SK-N-DZ (cell line): Measurements from ENCODE around the gene EFEMP1. TPM values are rescaled to one million over a fixed set of nuclear protein-coding genes. Genes with fewer than 3 reads are reported as not detected.
A peak's percentile ranks its signal among the peaks of the same experiment; 100 is the strongest.

ENCODE experiments used
- DNase-seq: peaks from one replicate; pipeline ENCODE4 v3.0.0-alpha.2; 2015; ENCODE audit warnings: low spot score
- polyA plus RNA-seq, 2 experiments: library from polyadenylated mRNA; depleted of rRNA; stranded (reverse); fragments of >200 nt; gene quantifications; 2 replicates each; pipeline ENCODE4 v1.2.3, GENCODE V29; 2014

Gene EFEMP1, protein sequence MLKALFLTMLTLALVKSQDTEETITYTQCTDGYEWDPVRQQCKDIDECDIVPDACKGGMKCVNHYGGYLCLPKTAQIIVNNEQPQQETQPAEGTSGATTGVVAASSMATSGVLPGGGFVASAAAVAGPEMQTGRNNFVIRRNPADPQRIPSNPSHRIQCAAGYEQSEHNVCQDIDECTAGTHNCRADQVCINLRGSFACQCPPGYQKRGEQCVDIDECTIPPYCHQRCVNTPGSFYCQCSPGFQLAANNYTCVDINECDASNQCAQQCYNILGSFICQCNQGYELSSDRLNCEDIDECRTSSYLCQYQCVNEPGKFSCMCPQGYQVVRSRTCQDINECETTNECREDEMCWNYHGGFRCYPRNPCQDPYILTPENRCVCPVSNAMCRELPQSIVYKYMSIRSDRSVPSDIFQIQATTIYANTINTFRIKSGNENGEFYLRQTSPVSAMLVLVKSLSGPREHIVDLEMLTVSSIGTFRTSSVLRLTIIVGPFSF
- polyA plus RNA-seq (2014; cell fraction: cytosol; rRNA removed): not detected in 2 replicates
- polyA plus RNA-seq (2014; cell fraction: nucleus; rRNA removed): not detected in 2 replicates

DNA sequence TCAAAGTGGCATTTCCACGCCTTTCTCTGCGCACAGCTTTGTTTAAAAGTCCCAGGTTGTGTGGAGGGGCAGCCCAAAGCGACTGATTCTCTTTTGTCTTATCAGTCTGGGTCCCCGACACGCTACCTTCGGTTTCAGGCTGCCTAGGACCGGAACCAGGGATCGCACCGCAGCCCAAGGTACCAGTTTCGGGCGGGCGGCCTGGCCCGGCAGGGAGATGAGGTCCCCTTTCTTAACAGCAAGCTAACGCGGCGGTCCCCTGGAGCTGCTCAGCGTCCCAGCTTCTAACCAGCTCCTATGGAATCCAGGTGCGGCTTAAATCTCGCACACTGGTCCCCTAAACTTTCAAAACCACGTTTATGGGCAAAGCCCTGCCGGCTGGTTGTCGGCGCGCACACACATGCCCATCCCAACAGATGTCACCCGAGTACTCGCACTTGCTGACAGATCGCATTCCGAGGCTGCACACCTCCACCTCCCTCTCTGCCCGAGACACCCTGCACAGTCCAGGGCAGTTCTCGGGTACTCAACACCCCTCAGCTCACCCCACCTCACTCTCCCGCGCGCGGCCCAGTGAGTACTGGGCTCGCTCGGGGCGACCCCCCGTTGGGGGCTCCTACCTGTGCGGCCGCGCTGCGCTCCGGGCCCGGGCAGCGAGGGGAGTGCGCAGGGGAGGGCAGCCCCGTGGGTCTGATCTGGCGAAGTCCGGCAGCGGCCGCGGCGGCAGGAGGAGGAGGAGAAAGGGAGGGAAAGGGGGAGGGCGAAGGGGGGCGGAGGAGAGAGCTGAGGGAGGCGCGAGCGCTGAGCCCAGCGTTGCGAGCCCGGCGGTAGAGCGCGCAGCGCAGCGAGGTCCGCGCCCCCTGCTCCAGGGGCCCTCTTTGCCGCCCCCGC lies at the start of gene EFEMP1:
Gene EFEMP1 (minus strand): TSS at position 692 of the 891 bp plus-strand sequence. CDS start 1,342 bp downstream, outside the sequence.
- DNase-seq: peak; percentile 15

DNA sequence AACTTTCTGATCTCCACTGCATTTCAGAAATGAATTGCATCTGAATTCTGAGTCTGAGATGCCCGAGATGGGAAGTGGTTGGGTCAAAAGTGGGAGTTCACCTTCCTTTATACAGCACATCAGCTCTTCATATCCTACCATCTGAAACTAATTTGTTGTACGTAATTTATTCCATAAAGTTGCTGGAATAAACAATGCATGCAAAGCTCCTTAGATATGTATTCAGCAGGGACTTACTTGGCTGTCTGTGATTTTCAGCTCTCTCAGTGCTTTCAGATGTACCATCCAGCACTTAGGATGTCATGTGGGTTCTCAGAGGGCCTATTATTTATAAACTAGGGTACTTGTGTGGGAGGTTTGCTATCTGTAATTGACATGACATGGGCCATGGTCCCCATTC lies 46.9 kb upstream of the EFEMP1 start:
- DNase-seq: no peak

DNA sequence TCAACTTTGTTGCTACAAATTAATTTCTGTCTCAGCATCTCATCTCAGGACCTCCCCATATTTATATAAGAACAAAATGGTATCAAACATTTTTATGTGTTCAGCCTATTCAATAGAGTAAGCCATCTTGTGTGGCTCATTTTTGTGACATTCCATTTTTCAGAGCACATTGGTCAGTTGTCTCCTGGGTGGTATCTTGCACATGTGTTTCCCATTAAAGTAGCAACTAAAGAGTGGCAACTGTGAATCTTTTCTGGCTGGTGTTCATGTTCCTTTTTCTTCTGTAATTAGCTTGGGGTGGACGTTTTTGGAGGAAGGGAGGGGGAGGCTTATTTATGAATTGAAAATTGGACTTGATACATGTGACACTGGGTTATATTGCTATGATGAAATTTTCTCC lies 45.4 kb upstream of the EFEMP1 start:
- no peak for DNase-seq

DNA sequence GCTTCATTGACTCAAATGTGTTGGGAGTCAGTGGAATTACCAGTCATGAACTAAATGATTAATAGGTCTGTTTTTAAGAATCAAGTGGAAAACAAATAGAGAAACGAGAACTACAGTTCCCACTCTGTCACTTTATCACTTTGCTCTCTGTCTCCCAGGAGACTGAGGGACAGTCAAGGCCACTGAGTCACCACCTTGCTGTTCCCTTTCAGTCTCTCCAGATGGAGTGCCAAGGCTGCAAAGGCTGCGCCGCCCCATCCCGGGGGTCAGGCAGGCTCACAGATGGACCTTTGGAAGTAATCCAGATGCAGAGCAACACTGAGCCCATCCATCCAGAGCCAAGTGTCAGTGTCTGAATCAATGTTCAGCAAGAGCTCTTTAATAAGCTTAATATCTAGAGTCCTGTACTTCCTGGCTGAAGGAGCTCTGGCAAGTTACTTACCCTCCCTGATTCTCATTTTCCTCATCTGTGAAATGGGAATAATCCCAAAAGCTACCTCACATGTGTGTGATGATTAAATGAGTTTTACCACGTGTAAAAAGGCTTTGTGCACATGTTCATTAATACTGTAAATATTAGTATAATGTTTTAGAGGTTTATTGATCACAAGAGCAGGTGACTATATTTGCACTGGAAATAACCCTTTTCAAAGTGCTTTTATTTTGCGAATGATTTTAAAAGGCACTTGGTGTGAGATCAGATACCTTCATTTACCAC lies 43.0 kb upstream of the EFEMP1 start:
- no peak for DNase-seq

DNA sequence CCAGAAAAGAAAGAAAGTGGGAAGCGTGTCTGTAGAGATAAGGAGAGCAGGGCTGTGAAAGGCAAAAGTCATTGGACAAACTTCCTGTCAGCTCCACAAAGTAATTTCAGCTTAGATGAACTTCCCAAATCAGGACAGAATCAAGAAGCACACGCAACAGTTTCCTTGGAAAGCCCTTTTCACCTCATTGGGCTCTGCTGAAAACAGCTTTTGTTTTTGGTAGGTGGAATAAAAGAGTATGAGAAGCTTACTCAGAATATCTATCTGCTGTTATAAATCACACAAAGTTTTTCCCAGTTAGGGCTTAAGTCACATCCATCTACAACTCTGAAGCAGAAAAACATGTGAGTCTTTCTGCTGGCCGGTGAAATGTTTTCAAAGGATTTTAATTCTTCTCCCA lies 42.4 kb upstream of the EFEMP1 start:
- DNase-seq: no peak

DNA sequence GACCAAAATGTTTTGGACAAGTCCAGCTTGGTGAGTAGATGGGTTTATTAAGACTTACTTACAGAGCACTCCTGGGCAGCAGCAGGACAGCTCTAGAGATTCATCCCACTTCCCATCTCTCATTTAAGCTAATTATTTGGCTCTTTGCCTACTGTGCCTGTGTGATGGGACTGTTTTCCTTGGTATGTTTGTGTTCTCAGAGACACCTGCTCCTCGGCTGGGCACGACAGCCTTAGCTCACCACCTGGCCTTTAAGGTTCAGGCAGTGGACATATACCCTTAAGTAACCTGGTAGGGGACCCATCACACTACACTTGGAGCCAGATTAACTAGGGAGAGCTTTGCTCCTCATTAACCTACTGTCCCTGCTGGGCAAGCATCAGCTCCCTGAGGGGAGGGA lies 41.7 kb upstream of the EFEMP1 start:
- no peak for DNase-seq

DNA sequence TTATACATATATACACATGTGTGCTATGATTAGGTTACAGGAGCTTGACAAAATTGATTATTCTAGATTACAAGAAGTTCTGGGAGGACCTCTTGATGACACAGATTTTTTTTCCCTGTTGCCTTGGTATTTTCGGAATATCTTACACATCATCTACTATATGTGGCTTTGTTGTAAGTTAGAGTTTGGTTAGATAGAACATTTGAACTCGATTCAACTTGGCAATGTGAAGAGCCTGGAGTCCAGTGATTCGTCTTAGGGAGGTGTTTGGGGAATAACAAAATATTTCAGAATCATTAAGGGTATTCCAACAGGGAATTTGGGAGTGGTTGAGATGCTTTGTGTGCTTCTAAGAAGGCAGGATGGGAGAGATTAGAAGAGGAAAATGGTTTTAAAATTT lies 39.3 kb upstream of the EFEMP1 start:
- DNase-seq: no peak

DNA sequence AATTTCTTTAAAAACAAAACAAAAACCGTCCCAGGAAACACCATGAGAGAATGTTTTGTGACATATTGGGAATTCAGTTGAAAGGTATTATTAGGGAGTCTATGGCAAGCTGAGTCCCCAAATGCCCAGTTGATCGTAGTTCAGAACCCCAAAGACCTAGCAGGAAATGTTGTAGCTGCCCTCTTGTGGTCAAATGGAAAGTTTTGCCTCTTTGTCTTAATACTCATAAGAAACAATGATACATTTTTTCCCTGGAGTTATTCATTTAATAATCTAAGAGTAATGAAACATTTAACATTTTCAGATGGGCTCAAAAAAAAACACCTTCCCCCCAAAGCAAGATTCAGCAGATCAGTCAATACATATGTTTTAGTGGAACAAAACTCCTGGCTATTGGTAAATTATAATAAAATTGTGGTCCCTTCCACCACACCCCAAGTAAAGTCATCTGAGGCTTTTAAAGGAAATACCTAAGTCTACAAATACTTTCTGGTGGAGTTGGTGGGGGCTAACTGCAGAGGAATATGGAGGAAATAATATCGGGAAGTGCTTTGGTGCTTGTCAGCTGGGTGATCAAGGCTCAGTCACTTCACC lies 37.8 kb upstream of the EFEMP1 start:
- peak; percentile 14 for DNase-seq

DNA sequence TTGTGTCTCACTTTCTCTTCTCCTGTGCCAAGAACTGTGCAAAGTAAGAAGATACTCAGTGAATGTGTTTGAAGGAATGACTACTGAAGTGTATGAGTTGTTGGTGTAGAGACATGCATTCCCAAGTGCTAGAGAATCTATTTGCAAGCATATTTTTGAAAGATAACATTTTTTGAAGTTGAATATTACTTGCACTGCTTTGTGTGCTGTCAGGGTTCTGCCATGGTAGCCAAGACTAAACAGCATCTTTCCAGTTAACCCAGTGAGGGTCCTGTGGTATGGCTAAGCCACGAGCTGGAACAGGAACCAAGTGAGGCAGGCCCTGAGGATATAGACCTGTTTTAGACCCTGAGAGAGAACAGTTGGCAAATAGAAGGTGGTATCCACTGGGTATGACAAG lies 35.2 kb upstream of the EFEMP1 start:
- DNase-seq: no peak

DNA sequence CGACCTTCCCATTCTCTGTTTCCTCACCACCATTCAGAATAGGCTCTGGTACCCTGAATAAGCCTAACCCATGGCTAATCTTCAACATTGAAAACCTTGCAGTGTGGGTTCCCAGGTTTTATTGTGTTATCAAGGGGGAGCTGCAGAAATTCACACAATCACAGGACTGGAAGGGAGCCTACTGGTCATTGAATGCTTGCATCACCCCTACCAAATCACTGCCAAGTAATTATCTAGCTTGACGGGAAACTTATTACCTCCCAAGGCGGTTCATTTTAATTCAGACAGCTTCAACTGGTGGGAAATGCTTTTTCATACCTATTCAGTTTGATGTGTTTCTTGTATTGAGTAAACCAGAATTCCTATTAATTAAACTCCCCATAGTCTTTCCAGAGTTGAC lies 33.6 kb upstream of the EFEMP1 start:
- DNase-seq: no peak

DNA sequence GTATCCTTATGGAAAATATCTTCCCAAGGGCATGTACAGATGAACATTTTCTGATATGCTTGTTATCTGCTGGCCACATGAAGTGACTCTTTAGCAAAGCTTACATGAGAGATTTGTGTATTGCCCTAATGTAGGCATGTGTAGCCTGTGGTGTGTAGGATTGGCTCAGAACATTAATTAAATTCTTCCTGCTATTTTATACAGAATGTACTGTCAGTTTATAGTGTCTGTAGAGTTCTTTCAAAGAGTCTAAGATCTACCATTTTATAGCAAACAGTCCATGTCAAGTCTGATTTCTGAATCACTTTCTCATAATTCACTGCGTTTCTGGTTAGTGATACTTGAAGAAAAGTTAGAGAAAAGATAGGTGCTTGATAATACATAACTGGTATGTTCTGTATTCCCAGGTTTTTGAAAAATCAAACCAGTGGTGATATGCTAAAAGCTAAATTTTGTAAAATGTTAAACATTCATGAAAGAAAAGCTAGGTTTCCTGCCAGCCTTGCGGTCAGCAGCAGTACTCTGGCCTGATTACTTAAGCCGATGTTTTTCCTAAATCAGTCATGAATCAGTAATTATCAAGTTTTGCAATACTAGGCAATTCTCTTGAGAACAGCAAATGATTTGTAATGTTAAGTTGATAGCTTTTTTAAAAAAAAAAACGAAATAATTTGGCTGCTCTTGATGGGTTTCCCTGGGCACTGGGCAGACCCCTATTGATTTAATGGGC lies 30.9 kb upstream of the EFEMP1 start:
- DNase-seq: no peak

DNA sequence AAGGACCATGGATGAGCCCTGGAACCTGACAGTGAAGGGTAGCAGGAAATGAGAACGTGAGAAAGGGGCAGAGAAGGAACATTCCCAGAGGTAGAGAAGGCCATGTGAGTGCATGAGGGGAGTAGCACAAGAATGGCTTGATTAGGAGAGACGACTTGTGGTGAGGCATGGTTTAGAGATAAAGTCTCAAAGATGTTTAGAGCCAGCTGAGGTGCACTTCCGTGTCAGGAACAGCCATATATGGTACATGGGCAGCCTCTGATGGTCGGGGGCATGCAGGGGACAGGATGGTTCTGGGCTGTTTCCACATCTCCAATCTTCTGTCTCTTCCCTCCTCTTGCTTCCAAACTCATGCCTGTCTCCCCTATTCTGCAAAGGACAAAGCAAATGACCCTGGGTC lies 28.8 kb upstream of the EFEMP1 start:
- peak; percentile 1 for DNase-seq

DNA sequence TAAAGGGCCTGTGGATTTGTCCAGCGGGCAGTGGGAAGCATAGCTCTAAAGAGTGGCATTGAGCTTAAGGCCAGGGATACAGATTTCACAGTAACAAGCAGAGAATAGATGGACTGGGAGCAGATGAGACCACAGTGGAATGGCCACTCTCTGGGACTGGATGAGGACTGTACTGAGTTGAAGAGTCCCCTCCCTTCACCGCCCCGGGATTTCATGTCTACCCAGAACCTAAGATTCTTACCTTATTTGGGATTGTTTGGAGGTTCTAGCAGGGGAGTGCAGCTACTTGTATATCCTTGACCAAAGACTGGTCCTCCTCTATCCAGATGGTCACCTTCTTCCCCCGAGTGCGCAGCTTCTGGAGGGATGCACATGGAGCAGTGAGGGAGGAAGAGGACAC lies 28.0 kb upstream of the EFEMP1 start:
- peak; percentile 10 for DNase-seq

DNA sequence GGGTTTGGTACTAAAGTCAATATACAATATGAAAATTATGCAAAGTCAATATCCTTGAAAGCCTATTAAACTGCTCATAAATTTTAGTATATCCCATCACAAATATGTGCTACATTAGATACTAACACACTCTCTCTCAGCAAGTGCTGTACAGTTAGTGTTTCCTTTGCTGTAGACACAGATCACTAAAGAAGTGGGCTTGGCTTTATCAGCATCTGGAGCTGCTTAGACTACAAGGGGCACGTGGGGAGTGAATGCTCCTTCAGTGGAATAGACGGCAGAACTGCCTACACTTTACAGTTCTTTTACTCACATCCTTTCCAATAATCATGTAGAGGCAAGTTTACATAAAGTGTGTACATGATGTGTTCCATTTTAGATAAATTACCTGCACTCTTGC lies 26.0 kb upstream of the EFEMP1 start:
- DNase-seq: no peak

DNA sequence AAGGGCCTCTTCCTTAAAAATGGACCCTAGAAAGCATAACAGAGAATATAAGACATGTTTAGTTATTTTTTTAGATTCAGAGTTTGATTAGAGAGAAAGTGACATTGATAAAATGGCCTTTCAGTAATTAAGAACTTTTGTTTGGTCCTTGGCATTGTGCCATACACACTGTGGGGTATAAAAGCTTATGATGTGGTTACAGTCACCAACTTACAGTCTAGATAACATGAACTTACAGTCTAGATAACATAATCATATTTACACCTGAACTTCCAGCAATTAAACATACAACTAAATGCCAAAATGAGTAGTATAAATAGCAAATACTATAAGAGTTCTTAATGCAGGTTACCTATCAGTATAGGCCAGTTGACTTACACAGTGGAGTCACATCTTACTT lies 25.6 kb upstream of the EFEMP1 start:
- no peak for DNase-seq

DNA sequence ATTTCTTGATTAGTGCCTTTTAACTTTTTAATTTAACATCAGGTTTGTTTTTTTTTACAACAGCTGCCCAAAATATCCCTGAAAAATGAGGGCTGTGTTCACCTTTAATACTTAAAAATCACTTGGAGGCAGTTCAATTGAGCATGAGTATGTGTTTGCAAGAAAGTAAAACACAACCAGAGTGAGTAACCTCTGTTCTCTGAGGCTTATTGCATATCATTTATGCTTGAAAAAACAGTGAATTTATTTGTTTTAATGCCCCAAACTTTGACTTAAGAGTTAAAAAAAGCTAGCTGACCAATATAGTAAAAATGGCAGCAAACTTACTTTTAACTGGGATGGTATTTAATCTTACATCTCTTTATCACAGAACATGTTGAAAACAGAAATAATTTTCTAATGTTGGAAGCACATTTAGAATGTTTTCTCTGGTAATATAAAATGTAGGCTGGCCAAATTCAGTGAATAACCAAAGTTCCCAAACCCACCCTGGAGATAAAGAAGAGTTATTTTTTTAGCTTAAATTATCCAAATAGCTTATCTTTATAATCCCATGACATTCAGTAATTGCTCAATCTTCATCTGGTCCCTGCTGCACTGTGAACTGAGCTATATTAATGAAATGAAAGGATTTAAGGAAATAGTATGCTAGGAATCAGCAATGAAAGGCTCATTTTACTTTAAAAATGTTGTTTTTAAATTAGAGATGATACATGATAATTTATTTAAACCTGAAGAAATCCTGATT lies 24.8 kb upstream of the EFEMP1 start:
- no peak for DNase-seq

DNA sequence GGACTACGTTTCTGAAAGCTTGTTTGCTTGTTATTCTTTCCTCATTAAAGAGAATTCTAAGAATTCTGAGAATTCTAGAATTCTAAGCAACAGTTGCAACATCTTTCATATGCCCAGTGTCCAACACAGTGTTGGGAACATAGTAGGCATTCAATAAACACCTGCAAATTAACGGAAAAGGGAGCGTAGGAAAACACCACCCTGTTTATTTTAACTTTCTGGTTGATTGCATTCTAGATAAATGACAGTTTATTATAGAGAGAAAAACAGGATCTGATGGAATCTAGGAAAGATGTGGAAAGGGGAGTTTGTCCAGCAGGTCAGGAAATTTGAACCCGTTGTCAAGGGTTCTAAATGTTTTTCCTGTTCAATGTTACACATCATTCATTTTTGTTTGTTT lies 24.2 kb upstream of the EFEMP1 start:
- no peak for DNase-seq

DNA sequence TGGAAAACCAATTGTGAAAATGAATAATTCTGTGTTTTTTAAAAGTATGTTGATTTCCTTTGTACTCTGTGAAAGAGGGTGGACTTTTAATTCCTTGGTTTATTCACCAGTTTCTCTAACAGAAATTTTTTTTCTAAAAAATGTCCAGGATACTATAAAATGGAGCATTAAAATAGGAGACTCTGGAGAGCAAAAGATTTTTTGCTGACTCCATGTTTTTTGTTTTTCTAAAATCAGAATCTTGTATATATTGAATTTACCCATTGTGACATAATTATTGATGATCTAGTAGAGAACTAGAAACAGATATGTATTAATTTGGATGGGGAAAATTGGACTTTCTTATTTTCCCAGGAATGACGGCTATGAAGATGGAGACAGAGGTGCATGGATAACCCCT lies 23.2 kb upstream of the EFEMP1 start:
- no peak for DNase-seq

DNA sequence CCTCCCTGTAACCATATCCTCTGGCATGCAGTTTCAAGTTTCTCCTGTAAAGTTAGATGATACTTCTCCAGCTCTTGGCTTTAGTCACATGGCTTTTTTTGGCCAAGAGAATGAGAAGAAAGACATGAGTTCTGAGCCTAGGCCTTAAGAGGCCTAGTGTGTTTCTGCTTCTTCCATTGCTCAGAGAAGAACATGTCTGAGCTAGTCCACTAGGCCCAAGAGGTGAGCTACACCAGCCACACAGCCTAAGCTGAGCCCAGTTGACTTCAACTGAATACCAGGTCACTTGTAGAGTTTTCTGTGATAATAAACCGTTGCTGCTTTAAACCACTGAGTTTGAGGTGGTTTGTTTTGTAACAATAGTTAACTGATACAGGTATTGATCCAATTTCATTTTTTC lies 19.9 kb upstream of the EFEMP1 start:
- no peak for DNase-seq

DNA sequence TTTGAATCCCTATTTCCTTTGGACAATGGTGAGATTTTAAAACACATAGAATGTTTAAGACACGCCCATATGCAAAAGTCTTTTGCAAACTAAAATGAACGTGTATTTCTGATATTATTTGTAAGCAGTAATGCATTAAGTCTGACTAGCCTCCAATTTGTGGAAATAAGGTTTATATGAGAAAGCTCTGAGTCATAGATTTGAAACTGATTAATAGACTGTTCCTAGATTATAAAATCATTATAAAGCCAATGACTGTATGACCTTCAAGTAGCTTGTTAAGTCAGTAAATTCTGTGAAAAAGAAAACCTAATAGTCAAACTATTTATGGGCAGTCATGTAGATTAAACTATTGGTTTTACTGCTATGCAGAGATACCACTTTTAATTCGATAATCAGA lies 12.8 kb upstream of the EFEMP1 start:
- no peak for DNase-seq
